Measurements from ENCODE around the gene OR52N1. TPM values are rescaled to one million over a fixed set of nuclear protein-coding genes. Genes with fewer than 3 reads are reported as not detected.

Gene OR52N1
- total and polyA plus RNA-seq, 2 donors (not counting 3 experiments of a cell fraction or from before 2014, with no cell fraction given): not detected

DNA sequence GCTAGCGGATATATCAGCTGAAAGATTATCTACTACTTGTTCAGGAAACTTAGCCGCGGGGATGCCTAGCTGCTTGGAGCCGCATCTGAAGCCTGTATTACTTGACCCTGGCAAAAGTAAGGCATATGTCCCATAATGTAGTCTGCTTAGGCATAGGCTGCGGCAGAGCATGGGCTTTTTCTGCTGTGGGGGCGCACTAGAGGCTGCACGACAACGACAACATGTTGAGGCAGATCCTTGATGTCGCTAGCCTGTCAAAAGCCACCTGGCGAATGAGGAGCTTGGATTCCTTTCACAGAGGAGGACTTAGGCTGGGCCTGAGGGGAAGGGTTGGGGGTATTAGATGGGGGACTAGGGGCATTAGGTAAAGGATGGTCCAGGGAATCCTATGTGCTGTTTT is 16.5 kb upstream of the OR52N1 start:
- Histone ChIP-seq H3K27me3 (ENCODE audit: control insufficient read depth in 2 of 2, insufficient read depth in 2 of 2, low read length in 2 of 2) (peaks cover 0 to 3% of the 10 kb centered on the region in 2 experiments), H2AFZ (ENCODE audit: low read depth, low read length) (no peak overlapping the region), H3K4me3 (replicated peaks in 1 of 3; ENCODE audit: insufficient read depth in 1 of 3, low read depth in 1 of 3, low read length in 3 of 3) (no peak overlapping the region), H3K4me1 (ENCODE audit: control insufficient read depth, extremely low read depth, insufficient read depth, low read length) (peaks cover 7% of the 10 kb centered on the region), H3K9ac (replicated peaks; ENCODE audit: extremely low read depth, insufficient read depth, low read length) (no peak overlapping the region), H3K9me3 (replicated peaks; ENCODE audit: control insufficient read depth, insufficient read depth, low read length) (no peaks in the 10 kb centered on the region), H3K4me2 (ENCODE audit: insufficient read depth, low read length) (no peak overlapping the region), H3K79me2 (ENCODE audit: control insufficient read depth, insufficient read depth, low read length) (no peaks in the 10 kb centered on the region), H3K27ac (ENCODE audit: insufficient read depth, low read depth, low read length) (no peak overlapping the region), H4K20me1 (replicated peaks; ENCODE audit: control insufficient read depth, extremely low read depth, insufficient read depth, low read length) (no peaks in the 10 kb centered on the region), H3K9me1 (replicated peaks; ENCODE audit: control insufficient read depth, extremely low read depth, insufficient read depth, low read length) (no peaks in the 10 kb centered on the region), H3K36me3 (ENCODE audit: control insufficient read depth in 2 of 2, extremely low read depth in 1 of 2, insufficient read depth in 2 of 2, low read length in 2 of 2) (no peaks in the 10 kb centered on the region)
- no peak for DNase-seq (ENCODE audit: low read depth, low spot score)
- FAIRE-seq: no peak
- ChIA-PET POLR2A (no interaction called here), CTCF (interaction anchor here (1.2 to 2.2 kb wide), 4 partner anchors 84 to 683 kb away, joined by 4 to 35 read pairs (median 6); no protein-coding TSS in a partner anchor)
- intact Hi-C loops (cut with micrococcal nuclease) (no loop called here), dilution Hi-C loops (cut with MboI; ENCODE audit: extremely low pct_ligation_motif_present, low sequenced_read_pairs) (no loop called here)
- TF ChIP-seq JUN (IDR thresholded peaks at IDR 0.05; ENCODE audit: borderline replicate concordance, insufficient read depth, insufficient read length, low read depth) (no peak), MYC (IDR thresholded peaks at IDR 0.05; ENCODE audit: low read depth, low read length) (no peak), POLR2AphosphoS5 (IDR thresholded peaks at IDR 0.05; ENCODE audit: insufficient read depth, low read depth, low read length) (no peak), EZH2 (IDR thresholded peaks at IDR 0.05; ENCODE audit: borderline replicate concordance, low read depth, low read length, severe bottlenecking) (no peak)
- TF ChIP-seq, protein P1, sequence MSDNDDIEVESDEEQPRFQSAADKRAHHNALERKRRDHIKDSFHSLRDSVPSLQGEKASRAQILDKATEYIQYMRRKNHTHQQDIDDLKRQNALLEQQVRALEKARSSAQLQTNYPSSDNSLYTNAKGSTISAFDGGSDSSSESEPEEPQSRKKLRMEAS (IDR thresholded peaks at IDR 0.05; ENCODE audit: insufficient read depth, insufficient read length): no peak
- no TSS peak for BruUV-seq (replicated peaks)

DNA sequence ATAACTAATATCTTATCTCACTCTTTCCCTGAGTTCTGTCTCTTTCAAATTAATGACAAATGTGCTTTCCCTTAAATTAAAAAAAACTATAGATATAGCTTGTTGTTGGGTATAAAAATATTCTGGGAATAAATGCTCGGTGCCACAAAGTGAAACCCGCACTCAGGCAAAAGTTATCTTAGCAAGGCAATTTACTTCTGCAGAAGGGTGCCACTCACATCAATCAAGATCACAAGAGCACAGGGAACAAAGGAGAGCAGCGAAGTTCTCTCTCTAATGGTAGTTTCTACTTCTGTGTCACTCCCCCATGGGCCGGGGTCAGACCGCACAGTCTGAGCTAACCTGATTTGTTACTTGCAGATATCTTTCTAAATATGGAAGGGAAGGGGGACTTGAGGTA is 12.9 kb upstream of the OR52N1 start:
- Histone ChIP-seq H3K9me3 (replicated peaks; ENCODE audit: control insufficient read depth, insufficient read depth, low read length) (no peaks in the 10 kb centered on the region), H3K4me2 (ENCODE audit: insufficient read depth, low read length) (no peak overlapping the region), H3K9me1 (replicated peaks; ENCODE audit: control insufficient read depth, extremely low read depth, insufficient read depth, low read length) (no peaks in the 10 kb centered on the region), H3K4me3 (replicated peaks in 1 of 3; ENCODE audit: insufficient read depth in 1 of 3, low read depth in 1 of 3, low read length in 3 of 3) (no peak overlapping the region), H3K9ac (replicated peaks; ENCODE audit: extremely low read depth, insufficient read depth, low read length) (no peak overlapping the region), H2AFZ (ENCODE audit: low read depth, low read length) (no peak overlapping the region), H3K27ac (ENCODE audit: insufficient read depth, low read depth, low read length) (no peak overlapping the region), H3K4me1 (ENCODE audit: control insufficient read depth, extremely low read depth, insufficient read depth, low read length) (peaks cover 4% of the 10 kb centered on the region), H3K79me2 (ENCODE audit: control insufficient read depth, insufficient read depth, low read length) (no peaks in the 10 kb centered on the region), H3K27me3 (ENCODE audit: control insufficient read depth in 2 of 2, insufficient read depth in 2 of 2, low read length in 2 of 2) (peaks cover 0 to 2% of the 10 kb centered on the region in 2 experiments), H4K20me1 (replicated peaks; ENCODE audit: control insufficient read depth, extremely low read depth, insufficient read depth, low read length) (no peaks in the 10 kb centered on the region), H3K36me3 (ENCODE audit: control insufficient read depth in 2 of 2, extremely low read depth in 1 of 2, insufficient read depth in 2 of 2, low read length in 2 of 2) (no peaks in the 10 kb centered on the region)
- DNase-seq (ENCODE audit: low read depth, low spot score) (no peak), FAIRE-seq (no peak)
- BruUV-seq (replicated peaks): no TSS peak
- ChIA-PET CTCF (no interaction called here), POLR2A (no interaction called here)
- TF ChIP-seq, protein P1 (IDR thresholded peaks at IDR 0.05; ENCODE audit: insufficient read depth, insufficient read length): no peak
- TF ChIP-seq EZH2 (IDR thresholded peaks at IDR 0.05; ENCODE audit: borderline replicate concordance, low read depth, low read length, severe bottlenecking) (no peak), POLR2AphosphoS5 (IDR thresholded peaks at IDR 0.05; ENCODE audit: insufficient read depth, low read depth, low read length) (no peak)
- intact Hi-C loops (cut with micrococcal nuclease): no loop called here
- dilution Hi-C loops (cut with MboI; ENCODE audit: extremely low pct_ligation_motif_present, low sequenced_read_pairs): no loop called here
